Left ventricle myocardium superior (tissue), 1 donor: ENCODE data around the gene CLDN5. TPM values are rescaled to one million over a fixed set of nuclear protein-coding genes. Genes with fewer than 3 reads are reported as not detected.

ENCODE experiments used
- ATAC-seq: fragments of 200-7000 bp; cut with Tn5 transposase; one replicate; pipeline ENCODE4 v1.9.1; 2020; ENCODE audit warnings: mild to moderate bottlenecking, moderate library complexity
- DNase-seq: peaks from one replicate; pipeline ENCODE4 v3.0.0-alpha.2; 2020
- intact Hi-C: fragments of 100-400 bp; cut with micrococcal nuclease; formaldehyde crosslinking; loops from one replicate; pipeline ENCODE4 v1.11.0; 2022
- total RNA-seq: library from RNA; stranded (reverse); fragmentation: NEBNext Ultra II Directional; extraction: Animal tissue kit (Norgen Biotek cat#: 25700); gene quantifications from one replicate; pipeline ENCODE4 v1.2.1, GENCODE V29; 2021
- donor health status: DM: no; HTN: yes; CAD: no; lungs with severe emphysema.

Gene CLDN5
- total RNA-seq, 1 donor from 2014 or later = 25.5 TPM

DNA sequence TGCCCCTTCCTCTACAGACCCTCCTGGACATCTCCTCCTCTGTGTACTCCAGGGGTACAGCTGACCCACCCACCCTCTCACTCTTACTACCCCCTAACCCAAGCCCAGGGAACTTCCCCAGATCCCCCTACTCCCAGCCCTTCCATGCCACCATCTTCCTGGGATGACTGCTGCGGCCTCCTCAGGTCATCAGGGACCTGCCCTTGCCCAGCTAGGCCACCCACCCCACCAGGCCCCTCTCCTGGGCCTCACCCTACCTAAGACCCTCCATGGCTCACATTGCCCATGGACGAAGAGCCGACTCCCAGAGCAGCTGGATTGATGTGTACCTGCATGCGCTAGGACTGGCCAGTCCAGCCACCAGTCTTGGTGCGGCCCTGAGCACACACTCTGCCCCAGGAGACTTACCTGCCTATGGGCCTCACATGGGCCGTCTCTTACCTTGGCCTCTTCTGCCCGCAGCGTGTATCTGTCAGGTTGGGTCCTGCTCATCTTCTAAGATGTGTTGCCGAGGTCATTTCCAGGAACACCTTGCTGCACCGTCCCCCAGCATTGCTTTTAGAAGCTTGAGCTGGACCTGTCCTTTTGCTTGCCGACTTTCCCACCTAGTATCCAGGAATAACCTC is 2.0 kb upstream of the CLDN5 start:
- DNase-seq (no peak), ATAC-seq (no peak)
- intact Hi-C loops = no loop called here

DNA sequence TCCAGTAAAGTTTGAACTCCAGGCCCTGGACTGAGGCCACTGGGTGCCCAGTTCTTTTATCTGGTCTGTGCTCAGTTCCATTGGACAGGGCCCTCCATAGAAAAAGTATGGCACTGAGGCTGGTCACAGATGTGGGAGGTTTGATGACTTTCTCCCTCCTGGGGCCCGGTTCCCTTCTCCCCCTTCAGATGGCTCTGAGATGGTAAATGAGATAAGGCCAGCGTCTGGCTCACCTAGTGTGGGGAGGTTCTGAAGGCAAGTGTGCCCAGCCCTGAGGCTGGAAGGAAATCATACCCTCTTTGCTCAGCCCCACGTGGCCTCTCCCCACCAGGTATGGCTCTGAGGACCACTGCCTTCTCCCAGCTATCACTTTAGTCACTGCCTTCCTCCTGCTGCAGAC is 1.5 kb upstream of the CLDN5 start:
- no peak for ATAC-seq
- intact Hi-C loops = no loop called here

DNA sequence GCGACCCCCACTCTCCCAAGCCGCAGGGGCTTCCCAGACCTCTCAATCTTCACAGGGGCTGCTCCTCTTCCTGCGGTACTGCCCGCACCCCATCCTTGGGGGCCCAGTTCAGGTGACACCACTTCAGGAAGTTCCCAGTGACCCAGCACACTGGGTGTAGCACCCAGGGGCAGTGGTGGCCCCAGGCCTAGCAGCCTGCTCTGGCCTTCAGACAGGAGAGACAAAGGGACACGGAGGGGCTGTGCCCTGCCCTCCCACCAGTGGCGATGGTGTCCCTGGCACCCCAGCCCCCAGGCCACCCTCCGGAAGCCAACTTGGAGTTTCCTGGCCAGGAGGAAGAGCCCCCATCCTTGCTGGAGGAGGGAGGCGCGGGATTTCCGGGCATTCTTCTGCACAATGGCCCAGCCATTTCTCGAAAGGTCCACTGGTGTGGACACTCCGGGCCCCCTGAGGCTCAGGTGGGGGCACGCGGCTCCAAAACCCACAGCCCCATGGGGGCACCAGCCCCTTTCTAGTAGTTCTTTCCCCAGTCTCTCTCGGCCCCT is 978 bp upstream of the CLDN5 start:
- ATAC-seq (peak; percentile 12), DNase-seq (peak; percentile 47)
- intact Hi-C loops = no loop called here

More for the DNA sequence above, 1.5 kb upstream of the CLDN5 start:
- no peak for DNase-seq

DNA sequence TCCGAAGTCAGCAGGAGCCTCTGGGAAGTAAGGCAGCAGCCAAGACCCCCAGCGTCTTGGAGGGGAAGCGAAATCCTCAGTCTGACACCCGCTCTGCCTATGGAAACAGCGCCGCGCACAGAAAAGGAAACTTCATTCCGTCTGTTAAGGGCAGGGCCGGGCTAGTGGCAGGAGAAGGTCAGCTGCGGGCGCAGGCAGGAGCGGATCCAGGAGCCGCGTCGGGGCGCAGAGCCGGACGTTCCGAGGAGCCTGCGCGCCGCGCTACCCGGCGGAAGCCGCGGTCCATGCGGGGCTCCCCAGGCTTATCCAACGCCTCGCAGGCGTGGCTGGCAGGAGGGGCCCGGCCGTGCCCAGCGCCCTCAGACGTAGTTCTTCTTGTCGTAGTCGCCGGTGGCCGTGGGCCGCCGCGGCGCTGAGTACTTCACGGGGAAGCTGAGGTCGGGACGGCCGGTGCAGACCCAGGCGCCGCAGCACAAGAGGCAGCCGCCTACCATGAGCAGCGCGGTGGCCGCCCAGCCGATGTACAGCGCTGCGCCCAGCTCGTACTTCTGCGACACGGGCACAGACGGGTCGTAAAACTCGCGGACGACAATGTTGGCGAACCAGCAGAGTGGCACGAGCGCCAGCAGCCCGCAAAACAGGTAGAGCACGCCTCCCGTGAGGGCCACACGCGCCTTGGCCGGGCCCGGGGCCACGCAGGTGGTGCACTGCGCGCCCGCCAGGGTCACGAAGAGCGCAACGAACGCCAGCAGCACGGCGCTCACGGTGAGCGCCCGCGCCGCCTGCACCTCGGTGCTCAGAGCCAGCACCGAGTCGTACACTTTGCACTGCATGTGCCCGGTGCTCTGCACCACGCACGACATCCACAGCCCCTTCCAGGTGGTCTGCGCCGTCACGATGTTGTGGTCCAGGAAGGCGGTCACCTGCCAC is 705 bp downstream of the CLDN5 start:
- intact Hi-C loops = no loop called here
- no peak for DNase-seq
- ATAC-seq = peak; percentile 18

DNA sequence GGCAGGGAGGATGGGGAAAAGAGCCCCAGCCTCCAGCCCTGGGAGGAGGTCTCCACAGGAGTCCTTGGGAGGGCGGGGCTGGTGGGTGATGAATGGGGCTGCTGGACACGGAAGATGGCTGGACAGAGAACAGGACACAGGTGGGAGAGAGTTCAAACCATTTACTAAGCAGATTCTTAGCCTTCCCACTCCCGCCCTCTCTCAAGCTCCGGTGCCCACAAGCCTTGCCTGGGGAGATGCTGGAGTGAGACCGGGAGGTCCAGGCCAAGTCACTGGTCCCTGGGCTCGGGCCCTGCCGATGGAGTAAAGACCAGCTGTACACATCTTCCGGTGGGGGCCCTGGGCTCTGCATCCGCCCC is 1.4 kb downstream of the CLDN5 start:
- intact Hi-C loops = no loop called here
- ATAC-seq (no peak), DNase-seq (no peak)

DNA sequence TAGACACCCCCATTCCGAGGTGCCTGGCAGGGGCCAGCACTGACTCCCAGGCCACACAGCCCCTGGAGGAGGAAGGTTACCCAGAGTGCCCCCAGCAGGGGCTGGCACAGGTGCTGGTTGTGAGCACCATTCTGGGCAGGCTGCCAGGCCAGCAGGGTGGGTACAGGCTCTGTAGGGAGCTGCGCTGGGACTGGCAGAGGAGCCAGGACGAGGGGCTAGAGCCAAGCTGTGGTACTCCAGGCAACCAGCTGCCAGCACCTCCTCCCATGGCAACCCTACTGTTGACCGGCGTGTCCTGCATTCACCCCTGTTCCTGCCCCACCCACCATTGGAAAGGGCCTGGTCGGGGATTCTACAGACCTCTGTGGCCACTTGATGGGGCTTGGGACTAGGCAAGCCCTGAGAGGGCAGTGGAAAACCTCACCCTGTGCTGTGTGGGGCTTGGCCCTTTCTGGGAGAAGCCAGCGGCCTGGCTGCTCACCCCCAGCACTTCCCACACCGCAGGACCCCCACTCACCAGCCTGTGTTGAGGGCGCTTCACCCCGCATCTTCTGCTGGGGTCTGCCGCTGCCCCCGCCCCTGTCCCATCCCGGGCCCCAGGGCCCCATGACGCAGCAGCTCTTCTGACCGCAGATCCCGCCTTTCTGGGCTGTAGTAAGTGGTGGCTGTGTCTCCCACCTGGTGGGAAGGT is 1.9 kb downstream of the CLDN5 start:
- peak; percentile 76 for DNase-seq
- intact Hi-C loops = no loop called here

DNA sequence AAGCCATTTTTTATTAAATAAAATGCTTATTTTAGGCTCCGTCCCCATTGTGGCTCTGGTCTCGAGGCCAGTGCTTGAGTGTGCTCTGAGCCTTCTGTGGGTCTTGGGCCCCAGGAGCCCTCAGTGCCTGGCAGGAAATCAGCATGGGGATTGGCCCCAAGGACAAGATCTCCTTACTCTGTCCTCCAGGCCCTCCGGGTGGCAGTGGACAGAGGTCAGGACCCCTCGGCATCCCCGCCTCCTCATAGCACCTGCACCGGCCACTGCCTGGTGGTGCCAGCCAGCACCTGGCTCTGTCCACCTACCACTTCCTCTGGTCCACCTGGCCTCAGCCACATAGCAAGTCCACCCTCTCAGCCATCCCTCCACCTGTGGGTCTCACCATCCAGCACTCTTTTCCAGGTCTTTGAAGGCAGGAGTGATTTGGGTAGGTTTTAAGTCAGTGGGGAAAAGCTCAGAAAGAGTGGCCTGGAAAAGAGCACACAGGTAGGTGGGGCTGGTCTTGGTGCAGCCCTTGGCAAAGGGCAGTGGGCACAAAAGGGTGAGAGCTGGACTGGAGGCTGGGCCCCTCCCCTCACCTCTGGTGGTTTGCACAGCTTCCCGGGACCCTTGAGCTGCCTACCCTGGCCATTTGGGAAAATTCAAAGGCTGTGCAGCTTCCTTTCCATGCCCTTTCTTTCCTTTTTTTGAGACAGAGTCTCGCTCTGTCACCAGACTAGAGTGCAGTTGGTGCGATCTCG is 3.5 kb downstream of the CLDN5 start:
- intact Hi-C loops = no loop called here
- ATAC-seq (no peak), DNase-seq (no peak)

More for the DNA sequence above, 1.9 kb downstream of the CLDN5 start:
- peak; percentile 77 for ATAC-seq

DNA sequence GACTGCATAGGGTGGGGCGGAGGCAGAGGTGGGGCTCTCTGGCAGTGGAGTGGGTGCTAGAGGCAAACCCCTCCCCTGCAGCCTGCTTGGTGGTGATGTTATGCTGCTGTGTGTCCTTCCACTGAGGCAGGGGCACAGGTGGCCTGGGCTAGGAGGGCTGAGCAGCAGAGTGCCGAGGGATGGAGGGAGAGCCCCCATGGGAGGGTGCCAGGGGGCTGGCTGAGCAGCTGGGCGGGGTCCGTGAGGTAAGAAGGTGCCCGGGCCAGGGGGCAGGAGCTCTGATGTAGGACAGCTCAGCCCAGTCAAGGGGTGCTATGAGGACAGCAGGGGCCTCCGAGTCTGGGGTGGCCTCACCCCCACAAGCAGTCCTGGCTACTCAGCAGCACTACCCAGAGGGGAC is 4.2 kb downstream of the CLDN5 start:
- intact Hi-C loops = no loop called here
- DNase-seq = no peak

DNA sequence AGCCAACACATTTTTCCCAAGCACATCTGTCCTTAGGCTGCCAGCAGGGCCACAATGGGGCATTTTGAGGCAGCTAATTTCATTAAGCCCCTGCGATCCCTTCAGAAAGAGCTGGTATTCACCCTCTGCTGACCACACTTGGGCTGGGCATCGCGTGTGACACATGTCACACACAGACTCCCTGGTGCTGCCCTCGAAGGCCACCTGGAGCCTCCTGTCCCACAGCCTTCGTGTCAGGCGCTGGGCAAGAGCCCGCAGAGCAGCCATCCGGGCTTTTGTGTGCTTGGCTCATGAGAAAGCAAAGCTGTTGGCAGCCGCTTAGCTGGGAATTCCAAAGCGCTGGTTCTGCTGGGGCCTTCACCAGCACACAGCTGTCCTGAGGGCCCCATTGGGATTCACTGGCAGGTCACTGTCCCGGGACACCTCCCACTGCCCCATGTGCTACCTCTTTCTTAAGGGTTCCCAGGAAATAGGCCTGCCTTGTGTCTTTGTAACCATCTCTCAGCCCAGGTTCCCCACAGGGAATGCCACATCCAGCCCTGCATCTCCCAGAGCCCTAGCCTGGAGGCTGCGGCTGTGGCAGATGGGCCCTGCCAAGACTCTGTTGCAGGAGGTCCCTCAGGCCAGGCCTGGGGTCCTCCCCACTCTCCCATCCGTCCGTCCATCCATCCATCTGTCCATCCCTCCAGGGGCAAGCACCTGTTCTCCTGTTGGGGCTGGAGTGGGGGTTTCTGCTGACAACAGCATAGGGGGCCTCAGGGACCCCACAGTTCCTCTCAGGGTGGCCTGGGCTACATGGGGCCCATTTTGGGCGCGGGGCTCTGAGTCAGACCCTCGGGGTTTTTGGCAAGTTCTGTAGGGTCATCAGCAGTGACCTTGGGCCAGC is 4.9 kb downstream of the CLDN5 start:
- intact Hi-C loops = no loop called here
- no peak for DNase-seq
- ATAC-seq = no peak

More for the DNA sequence above, 4.2 kb downstream of the CLDN5 start:
- ATAC-seq = no peak

DNA sequence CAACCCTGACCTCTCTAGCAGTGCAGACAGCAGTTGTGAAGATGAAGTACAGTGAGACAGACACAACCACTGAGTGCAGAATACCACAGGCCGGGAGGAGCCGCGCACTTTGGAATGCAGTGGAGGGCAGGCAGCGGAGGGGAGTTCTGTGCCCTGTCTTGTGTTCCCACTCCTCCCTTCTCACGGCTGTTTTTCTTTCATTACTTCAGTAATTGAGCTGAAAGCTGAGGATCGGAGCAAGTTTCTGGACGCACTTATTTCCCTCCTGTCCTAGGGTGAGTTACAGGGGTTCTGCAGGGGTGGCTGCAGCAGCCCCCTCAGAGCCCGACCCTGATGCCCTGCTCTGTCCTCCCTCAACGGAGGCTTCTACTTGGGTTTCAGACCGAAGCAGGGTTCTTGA is 5.6 kb downstream of the CLDN5 start:
- DNase-seq (no peak), ATAC-seq (no peak)
- intact Hi-C loops = no loop called here

DNA sequence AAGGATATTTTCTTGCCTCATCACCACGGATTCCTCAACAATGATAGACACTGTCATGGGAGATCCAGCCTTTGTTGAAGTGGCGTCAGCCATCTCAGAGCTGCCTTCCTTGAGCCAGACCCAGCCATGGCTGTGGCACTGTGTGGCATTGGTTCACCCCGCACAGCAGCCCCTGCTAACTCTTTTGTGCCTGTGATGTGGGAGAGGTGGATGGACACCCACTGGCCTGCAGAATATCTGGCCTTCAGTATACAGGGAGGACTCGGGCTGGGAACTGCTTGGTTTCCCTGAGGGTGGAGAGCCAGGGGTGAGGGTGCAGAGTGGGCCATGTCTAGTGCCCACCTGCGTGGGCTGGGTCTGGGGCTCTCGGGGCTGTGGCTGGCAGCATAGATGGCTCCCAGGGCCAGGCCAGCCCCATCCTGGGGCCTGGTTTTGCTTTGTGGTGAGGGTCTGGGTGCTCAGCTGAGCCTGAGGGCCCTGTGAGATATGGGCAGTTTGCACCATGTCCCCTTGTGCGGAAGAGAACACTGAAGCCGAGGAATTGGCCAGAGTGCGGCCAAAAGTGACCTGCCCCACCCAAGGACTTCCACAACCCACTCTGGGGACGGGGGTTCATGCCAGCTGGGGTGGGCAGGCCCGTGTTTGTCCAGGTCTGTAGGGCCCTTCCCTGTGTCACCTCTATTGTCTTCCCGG is 6.1 kb downstream of the CLDN5 start:
- intact Hi-C loops = no loop called here
- DNase-seq (no peak), ATAC-seq (no peak)

DNA sequence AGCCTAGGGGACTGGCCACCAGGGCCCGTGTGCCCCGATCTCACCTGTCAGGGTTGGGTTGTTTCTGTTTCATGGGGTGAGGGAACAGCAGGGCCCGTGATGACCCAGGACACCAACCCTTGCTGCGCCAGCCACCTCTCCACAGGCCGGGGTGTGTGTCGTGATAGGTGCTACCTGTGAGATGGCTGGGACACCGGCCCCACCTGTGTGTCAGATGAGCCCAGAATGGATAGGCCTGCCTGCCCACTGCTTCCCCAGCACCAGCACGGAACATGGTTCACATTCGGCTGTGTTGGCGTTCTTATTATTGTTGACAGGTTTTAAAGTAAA is 7.1 kb downstream of the CLDN5 start:
- DNase-seq = no peak
- intact Hi-C loops = no loop called here
- ATAC-seq = no peak

DNA sequence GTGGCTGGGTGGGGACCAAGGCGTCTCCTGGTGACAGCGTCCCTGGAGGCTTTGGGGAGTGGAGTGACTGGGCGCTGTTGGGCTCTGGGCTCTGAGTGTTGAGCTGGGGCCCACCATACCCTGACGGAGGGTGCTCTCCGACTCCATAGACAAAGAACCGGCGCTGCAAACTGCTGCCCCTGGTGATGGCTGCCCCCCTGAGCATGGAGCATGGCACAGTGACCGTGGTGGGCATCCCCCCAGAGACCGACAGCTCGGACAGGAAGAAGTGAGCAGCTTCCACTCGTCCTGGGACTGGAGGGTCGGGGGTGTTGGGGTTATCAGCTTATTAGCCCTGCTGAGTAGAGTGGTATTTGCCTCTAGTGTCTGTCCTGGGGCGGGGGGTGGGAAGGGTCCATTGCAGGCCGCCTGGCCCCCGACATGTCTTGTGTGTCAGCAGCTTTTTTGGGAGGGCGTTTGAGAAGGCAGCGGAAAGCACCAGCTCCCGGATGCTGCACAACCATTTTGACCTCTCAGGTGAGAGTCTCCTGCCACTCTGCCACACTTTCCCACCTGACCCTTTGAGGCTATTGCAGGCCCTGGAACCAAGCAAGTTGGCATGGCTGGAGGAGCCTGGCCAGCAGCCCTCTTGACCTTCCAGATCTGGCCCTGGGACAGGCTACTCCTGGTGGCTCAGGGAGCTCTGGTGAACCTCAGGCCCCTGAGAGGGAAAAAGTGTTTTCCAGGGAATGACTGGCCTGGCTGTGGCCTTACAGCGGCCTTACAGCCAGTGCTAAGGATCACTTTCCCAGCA is 7.6 kb downstream of the CLDN5 start:
- intact Hi-C loops = no loop called here
- DNase-seq = no peak
- ATAC-seq = no peak

DNA sequence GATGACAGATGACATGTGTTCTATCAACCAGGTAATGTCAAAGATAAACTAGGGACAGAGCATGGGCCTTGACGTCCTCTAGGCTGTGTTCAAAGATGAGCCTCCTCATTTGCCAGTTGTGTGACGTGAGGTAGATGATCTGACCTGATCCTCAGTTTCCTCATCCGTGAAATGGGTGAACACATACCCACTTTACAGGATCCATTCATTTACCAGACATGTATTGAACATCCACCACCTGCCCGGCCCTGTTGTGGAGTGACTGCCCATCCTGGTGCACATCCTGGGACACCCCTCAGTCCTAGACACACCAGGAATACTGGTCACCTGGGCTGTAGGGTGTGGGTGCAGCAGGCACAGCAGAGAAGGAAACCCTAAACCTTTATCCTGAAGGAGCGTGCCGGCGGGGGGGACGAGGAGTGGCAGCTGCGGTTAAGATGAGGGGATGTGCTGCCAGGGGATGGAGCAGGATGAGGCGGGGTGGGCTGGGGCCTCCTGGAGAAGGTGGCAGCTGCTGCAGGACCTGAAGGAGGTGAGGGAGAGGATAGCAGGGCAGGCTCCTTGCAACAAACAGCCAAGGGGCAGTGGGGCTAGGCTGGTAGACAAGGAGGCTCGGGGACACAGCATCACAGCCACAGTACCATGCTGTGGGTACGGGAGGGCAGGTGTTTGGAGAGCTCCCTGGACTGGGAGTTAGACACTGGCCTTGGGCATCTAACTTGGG is 8.4 kb downstream of the CLDN5 start:
- DNase-seq (no peak), ATAC-seq (no peak)
- intact Hi-C loops = no loop called here

DNA sequence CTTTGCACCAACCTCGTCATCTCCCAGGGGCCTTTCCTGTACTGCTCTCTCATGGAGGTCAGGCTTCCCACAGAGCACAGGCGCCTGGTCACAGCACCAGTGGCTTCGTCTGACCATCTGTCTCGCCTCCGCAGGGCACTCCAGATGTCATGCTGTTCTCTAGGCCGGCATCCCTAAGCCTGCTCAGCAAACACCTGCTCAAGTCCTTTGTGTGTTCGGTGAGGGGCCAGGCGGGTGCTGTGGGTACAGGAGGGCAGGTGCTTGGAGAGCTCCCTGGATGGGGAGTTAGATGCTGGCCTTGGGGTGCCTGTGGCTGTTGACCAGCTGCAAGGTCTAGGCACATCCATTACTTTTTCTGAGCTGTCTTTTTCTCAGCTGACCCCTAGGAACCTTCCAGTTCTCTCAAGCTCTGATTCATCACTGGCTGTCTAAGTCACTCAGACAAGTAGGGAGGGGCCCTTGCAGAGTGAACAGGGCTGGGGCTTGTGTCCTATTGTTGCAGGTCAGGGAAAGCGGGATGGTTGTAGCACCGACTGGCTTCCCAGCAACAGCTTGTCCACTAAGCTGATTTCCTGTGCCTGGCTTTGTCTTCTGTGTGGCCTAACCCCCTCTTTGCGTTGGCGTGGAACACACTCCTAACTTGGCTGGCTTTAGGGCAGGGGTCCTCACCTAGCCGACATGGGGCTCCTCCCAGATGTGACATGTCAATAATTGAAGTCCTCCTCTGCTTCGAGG is 9.2 kb downstream of the CLDN5 start:
- intact Hi-C loops = no loop called here
- ATAC-seq (no peak), DNase-seq (no peak)

DNA sequence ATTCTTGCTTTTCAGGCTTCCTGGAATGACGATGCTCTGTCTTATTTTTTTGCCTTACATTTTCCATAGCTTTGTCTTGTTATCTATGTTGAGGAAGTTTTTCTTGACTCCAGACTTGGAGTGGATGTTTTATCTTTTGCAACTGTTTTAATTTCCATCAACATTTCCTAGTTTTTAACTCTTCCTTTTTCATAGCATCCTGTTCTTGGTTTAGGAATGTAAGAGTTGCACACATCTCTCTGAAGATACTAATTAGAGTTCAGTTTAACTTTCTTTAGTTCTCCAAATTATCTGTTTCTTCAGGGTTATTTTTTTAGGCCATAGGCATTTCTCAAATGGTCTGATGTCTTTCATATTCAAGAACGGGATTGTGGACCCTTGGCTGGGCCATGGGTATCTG is 10.4 kb downstream of the CLDN5 start:
- no peak for ATAC-seq
- intact Hi-C loops = no loop called here
- DNase-seq = no peak
